H9 (cell line): ENCODE measurements around the gene PDXK. TPM values are rescaled to one million over a fixed set of nuclear protein-coding genes. Genes with fewer than 3 reads are reported as not detected.

Experiments used
- DNase-seq: peaks from one replicate; pipeline ENCODE4 v3.0.0-alpha.2; 2017
- H2AFZ ChIP-seq: one replicate; pipeline ENCODE4 v1.6.1; 2013; ENCODE audit warnings: mild to moderate bottlenecking, low read length, control low read depth, moderate library complexity
- H2AK5ac ChIP-seq: 2 replicates; pipeline ENCODE4 v1.6.1; 2013; ENCODE audit warnings: low read length, control low read depth, mixed read lengths; ENCODE audit not compliant: insufficient read length
- H2BK120ac ChIP-seq: one replicate; pipeline ENCODE4 v1.6.1; 2013; ENCODE audit warnings: low read depth, mild to moderate bottlenecking, low read length, control low read depth, inconsistent platforms; ENCODE audit not compliant: poor library complexity, severe bottlenecking
- H2BK12ac ChIP-seq: 2 replicates; pipeline ENCODE4 v1.6.1; 2013; ENCODE audit warnings: low read length, control low read depth, mixed read lengths, low read depth; ENCODE audit not compliant: insufficient read length
- H2BK15ac ChIP-seq: 2 replicates; pipeline ENCODE4 v1.6.1; 2013; ENCODE audit warnings: low read depth, low read length, control low read depth
- H2BK20ac ChIP-seq: one replicate; pipeline ENCODE4 v1.6.1; 2013; ENCODE audit warnings: low read depth, mild to moderate bottlenecking, low read length, control low read depth, inconsistent platforms; ENCODE audit not compliant: poor library complexity, severe bottlenecking
- H2BK5ac ChIP-seq: 2 replicates; pipeline ENCODE4 v1.6.1; 2013; ENCODE audit warnings: low read length, control low read depth, mixed read lengths; ENCODE audit not compliant: insufficient read length
- H3K14ac ChIP-seq: 2 replicates; pipeline ENCODE4 v1.6.1; 2013; ENCODE audit warnings: low read length, control low read depth; ENCODE audit not compliant: insufficient read depth
- H3K18ac ChIP-seq: 2 replicates; pipeline ENCODE4 v1.6.1; 2013; ENCODE audit warnings: low read depth, mild to moderate bottlenecking, mixed read lengths, low read length, control low read depth; ENCODE audit not compliant: insufficient read length
- H3K23ac ChIP-seq: 2 replicates; pipeline ENCODE4 v1.6.1; 2013; ENCODE audit warnings: low read length, control low read depth, mixed read lengths, low read depth; ENCODE audit not compliant: insufficient read length
- H3K23me2 ChIP-seq: 2 replicates; pipeline ENCODE4 v1.6.1; 2013; ENCODE audit warnings: low read depth, mild to moderate bottlenecking, mixed read lengths, low read length, control low read depth; ENCODE audit not compliant: insufficient read length, poor library complexity, severe bottlenecking
- H3K27ac ChIP-seq: 2 replicates; pipeline ENCODE4 v1.5.1; 2013; ENCODE audit warnings: low read length, control low read depth, mixed read lengths, low read depth; ENCODE audit not compliant: insufficient read length
- H3K27me3 ChIP-seq: 2 replicates; pipeline ENCODE4 v1.6.1; 2013; ENCODE audit warnings: low read length, control low read depth, inconsistent platforms; ENCODE audit not compliant: insufficient read depth
- H3K4ac ChIP-seq: 2 replicates; pipeline ENCODE4 v1.6.1; 2013; ENCODE audit warnings: low read depth, mild to moderate bottlenecking, control low read depth, inconsistent platforms, low read length, moderate library complexity
- H3K4me1 ChIP-seq: 2 replicates; pipeline ENCODE4 v1.6.1; 2013; ENCODE audit warnings: low read length, control low read depth, inconsistent platforms; ENCODE audit not compliant: insufficient read depth
- H3K4me2 ChIP-seq: 2 replicates; pipeline ENCODE4 v1.6.1; 2013; ENCODE audit warnings: low read length, control low read depth, mixed read lengths; ENCODE audit not compliant: insufficient read length, insufficient read depth
- H3K56ac ChIP-seq: 2 replicates; pipeline ENCODE4 v1.6.1; 2013; ENCODE audit warnings: low read depth, mild to moderate bottlenecking, mixed read lengths, low read length, control low read depth; ENCODE audit not compliant: insufficient read length
- H3K79me1 ChIP-seq: 2 replicates; pipeline ENCODE4 v1.6.1; 2013; ENCODE audit warnings: low read depth, mild to moderate bottlenecking, moderate library complexity, low read length, control low read depth, inconsistent platforms; ENCODE audit not compliant: insufficient read depth, poor library complexity, severe bottlenecking
- H3K79me2 ChIP-seq: 2 replicates; pipeline ENCODE4 v1.6.1; 2013; ENCODE audit warnings: low read length, control low read depth, inconsistent platforms; ENCODE audit not compliant: insufficient read depth
- H3K9ac ChIP-seq: 2 replicates; pipeline ENCODE4 v1.6.1; 2013; ENCODE audit warnings: low read length, control low read depth, mixed read lengths; ENCODE audit not compliant: insufficient read length; ENCODE audit errors: extremely low read depth
- H3K9me3 ChIP-seq: one replicate; pipeline ENCODE4 v1.6.1; 2013; ENCODE audit warnings: low read depth, low read length, inconsistent platforms; ENCODE audit not compliant: control insufficient read depth
- H3T11ph ChIP-seq: one replicate; pipeline ENCODE4 v1.6.1; 2013; ENCODE audit warnings: mild to moderate bottlenecking, low read length, control low read depth, inconsistent platforms
- H4K20me1 ChIP-seq: one replicate; pipeline ENCODE4 v1.6.1; 2013; ENCODE audit not compliant: control insufficient read depth, insufficient read length, insufficient read depth
- H4K5ac ChIP-seq: 2 replicates; pipeline ENCODE4 v1.6.1; 2013; ENCODE audit warnings: low read depth, mild to moderate bottlenecking, mixed read lengths, low read length, control low read depth; ENCODE audit not compliant: insufficient read length
- H4K8ac ChIP-seq: replicated peaks from 2 replicates; pipeline ENCODE4 v1.6.1; 2013; ENCODE audit warnings: low read length, control low read depth, mixed read lengths, low read depth; ENCODE audit not compliant: insufficient read length
- H4K91ac ChIP-seq: 2 replicates; pipeline ENCODE4 v1.6.1; 2013; ENCODE audit warnings: low read depth, mild to moderate bottlenecking, moderate library complexity, mixed read lengths, low read length, control low read depth; ENCODE audit not compliant: insufficient read length
- H3K27ac Mint-ChIP-seq, 3 experiments: 2 replicates in 2 of 3; 3 replicates in 1 of 3; pipeline ENCODE4 v1.8.0; 2020 to 2021; ENCODE audit warnings: mixed read lengths in 3 of 3, mild to moderate bottlenecking in 1 of 3, moderate library complexity in 1 of 3
- H3K27me3 Mint-ChIP-seq: 2 replicates; pipeline ENCODE4 v1.8.0; 2021; ENCODE audit warnings: low read depth, mild to moderate bottlenecking, moderate library complexity, mixed read lengths
- H3K36me3 Mint-ChIP-seq, 3 experiments: 2 replicates in 2 of 3; 3 replicates in 1 of 3; pipeline ENCODE4 v1.8.0; 2020 to 2021; ENCODE audit warnings: low read depth in 3 of 3, mixed read lengths in 3 of 3; ENCODE audit not compliant: insufficient read depth in 1 of 3
- H3K4me1 Mint-ChIP-seq, 2 experiments: 2 replicates each; pipeline ENCODE4 v1.8.0; 2020; ENCODE audit warnings: mixed read lengths in 2 of 2
- H3K4me3 Mint-ChIP-seq, 2 experiments: 2 replicates in 1 of 2; 3 replicates in 1 of 2; pipeline ENCODE4 v1.8.0; 2020 to 2021; ENCODE audit warnings: mild to moderate bottlenecking in 2 of 2, mixed read lengths in 2 of 2, moderate library complexity in 1 of 2
- H3K9me3 Mint-ChIP-seq, 2 experiments: 2 replicates in 1 of 2; 3 replicates in 1 of 2; pipeline ENCODE4 v1.8.0; 2020; ENCODE audit warnings: mild to moderate bottlenecking in 2 of 2, mixed read lengths in 2 of 2, moderate library complexity in 1 of 2
- CTCF ChIP-seq: fragments of 200-600 bp; sonication (generic); conservative IDR thresholded peaks from 3 replicates; pipeline ENCODE4 v1.8.0; 2021; ENCODE audit warnings: antibody characterized with exemption, mild to moderate bottlenecking
- WGBS: extraction: QIAGEN DNeasy Blood & Tissue Kit; methylation state at CpG from one replicate; pipeline ENCODE4 v1.1.7; 2013; ENCODE audit warnings: missing lambda C conversion rate, low lambda C conversion rate, mixed read lengths; ENCODE audit not compliant: insufficient read length; ENCODE audit errors: extremely low coverage; 5-methylcytosine and 5-hydroxymethylcytosine counted together
- total RNA-seq: library from RNA; stranded (reverse); gene quantifications from 2 replicates; pipeline ENCODE4 v1.2.1, GENCODE V29; 2021

PDXK gene
- total RNA-seq, 1 experiment from 2014 or later: 109 TPM

GRCh38 chr21:43669828-43670605, 48.9 kb upstream of the PDXK start:
- no peaks in the 10 kb centered on the region for H3K9me3 Mint-ChIP-seq
- H3K4me1 Mint-ChIP-seq: peaks cover 18 to 32% of the 10 kb centered on the region in 2 experiments

More at GRCh38 chr21:43669828-43670605, 48.9 kb upstream of the PDXK start:
- peaks cover 50 to 73% (median 57%) of the 10 kb centered on the region in 3 experiments for H3K36me3 Mint-ChIP-seq
- Histone ChIP-seq H4K91ac (no peak overlapping the region), H3K23me2 (no peaks in the 10 kb centered on the region), H4K8ac (no peak overlapping the region), H3K4ac (no peak overlapping the region), H3K9ac (no peak overlapping the region), H3K4me1 (no peaks in the 10 kb centered on the region; the same call in 1 of the 2 replicates), H3K14ac (no peak overlapping the region), H4K20me1 (no peaks in the 10 kb centered on the region), H3K18ac (no peak overlapping the region), H3K79me1 (peaks cover 1% of the 10 kb centered on the region), H2BK20ac (no peak overlapping the region), H4K5ac (no peak overlapping the region), H2BK15ac (no peak overlapping the region), H2BK5ac (no peak overlapping the region), H3T11ph (no peak overlapping the region), H3K23ac (no peak overlapping the region), H2BK12ac (no peak overlapping the region), H3K27me3 (no peaks in the 10 kb centered on the region), H3K79me2 (peaks cover 27% of the 10 kb centered on the region; the same call in 1 of the 2 replicates), H2AK5ac (no peak overlapping the region), H2AFZ (no peak overlapping the region), H3K56ac (no peak overlapping the region), H2BK120ac (no peak overlapping the region), H3K27ac (no peak overlapping the region), H3K4me2 (no peak overlapping the region), H3K9me3 (no peaks in the 10 kb centered on the region)
- H3K27me3 Mint-ChIP-seq: no peaks in the 10 kb centered on the region
- no peak for TF ChIP-seq CTCF
- WGBS: no CpG with 5 or more reads among the region's 20 CpGs
- H3K27ac Mint-ChIP-seq: peak overlapping the region in 2 of 3 experiments; percentile 10 to 17; a peak in 3 of 7 replicates
- H3K4me3 Mint-ChIP-seq: no peak overlapping the region
- no peak for DNase-seq
